Mesenteric fat pad (tissue), 1 donor: ENCODE data around the gene CARD14. TPM values are rescaled to one million over a fixed set of nuclear protein-coding genes. Genes with fewer than 3 reads are reported as not detected.
"Not testable (repeated sequence)": the region's sequence is repeated elsewhere in the genome, so short reads cannot be mapped to it uniquely, and the experiment has no call there.

Experiments used
- DNase-seq: peaks from one replicate; pipeline ENCODE4 v3.0.0-alpha.2; 2020; ENCODE audit warnings: low spot score
- total RNA-seq: library from RNA; stranded (reverse); fragmentation: NEBNext Ultra II Directional; extraction: Animal tissue kit (Norgen Biotek cat#: 25700); gene quantifications from one replicate; pipeline ENCODE4 v1.2.1, GENCODE V29; 2021
- donor health status: DM: yes; HTN: yes; CAD: no.

The CARD14 gene
- total RNA-seq, 1 donor from 2014 or later: not detected

DNA sequence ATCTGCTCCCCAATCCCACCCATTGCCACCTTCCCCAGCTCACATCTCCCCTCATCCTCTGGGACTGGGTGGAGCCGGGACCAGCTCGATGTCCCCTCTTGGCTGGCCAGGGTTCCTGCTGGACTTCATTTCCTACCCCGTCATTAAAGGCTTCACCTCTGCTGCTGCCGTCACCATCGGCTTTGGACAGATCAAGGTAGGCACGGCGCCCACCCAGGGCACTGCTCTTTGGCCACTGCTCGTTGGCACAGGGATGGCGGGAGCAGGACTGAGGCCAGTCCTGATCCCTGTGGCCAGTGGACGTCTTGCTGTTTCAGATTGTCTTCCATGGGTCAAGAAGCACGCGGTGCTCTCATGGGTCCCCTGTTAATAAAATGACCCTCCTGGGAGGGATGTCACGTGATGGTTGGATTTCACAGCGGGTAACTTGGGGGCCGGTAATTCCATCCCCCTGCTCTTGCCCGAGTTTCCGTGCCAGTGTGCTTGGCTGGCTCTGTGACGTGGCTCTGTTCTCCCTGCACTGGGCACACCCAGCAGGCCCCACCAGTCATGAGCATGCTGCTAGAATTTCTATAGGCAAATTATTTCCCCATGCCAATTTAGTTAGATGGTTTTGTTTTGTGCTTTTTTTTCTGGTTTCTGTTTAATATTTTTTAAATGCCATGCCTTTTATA is 53.4 kb downstream of the CARD14 start:
- DNase-seq: no peak

DNA sequence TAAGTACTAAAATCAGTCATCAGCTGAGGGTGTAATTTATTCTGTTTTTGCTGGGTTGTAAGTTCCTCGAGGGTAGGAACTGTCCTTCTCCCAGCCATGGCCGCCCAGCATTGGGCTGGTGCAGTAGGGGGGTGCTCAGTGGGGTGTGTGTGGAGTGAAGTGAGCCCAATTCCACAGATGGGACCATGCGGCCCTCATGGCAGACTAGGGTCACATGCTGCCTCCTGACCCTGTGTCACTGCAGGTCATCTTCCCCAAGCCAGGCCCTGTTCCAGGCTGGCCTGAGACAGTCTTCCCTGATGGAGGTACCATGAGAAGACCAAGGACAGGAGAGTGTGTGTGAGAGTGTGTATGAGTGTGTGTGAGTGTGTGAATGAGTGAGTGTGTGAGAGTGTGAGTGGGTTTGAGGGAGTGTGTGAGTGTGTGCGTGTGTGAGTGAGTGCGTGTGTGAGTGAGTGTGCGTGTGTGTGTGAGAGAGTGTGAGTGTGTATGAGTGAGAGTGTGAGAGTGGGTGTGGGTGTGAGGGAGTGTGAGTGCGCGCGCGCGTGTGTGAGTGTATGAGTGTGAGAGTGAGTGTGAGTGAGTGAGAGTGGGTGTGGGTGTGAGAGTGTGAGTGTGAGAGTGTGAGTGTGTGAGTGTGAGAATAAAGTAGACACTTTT is 54.1 kb downstream of the CARD14 start:
- no peak for DNase-seq

DNA sequence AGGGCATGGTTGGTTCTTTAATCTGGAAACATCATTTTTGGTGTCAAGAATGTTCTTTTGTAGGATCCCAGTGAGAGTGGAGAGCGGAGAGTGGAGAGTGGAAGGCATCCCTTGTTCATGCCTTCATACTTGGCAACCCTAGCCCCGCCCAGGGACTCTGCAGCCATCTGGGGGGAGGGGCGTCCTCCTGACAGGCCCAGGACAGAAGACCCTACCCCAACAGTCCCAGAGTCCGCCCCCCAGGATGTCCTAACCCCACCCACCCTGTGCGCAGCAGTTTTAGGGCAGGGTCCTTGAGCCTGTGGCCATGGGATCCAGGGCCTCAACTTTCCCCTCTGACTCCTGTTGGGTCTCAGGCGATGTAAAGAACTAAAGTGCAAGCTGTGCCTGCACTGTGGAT is 54.9 kb downstream of the CARD14 start:
- no peak for DNase-seq

DNA sequence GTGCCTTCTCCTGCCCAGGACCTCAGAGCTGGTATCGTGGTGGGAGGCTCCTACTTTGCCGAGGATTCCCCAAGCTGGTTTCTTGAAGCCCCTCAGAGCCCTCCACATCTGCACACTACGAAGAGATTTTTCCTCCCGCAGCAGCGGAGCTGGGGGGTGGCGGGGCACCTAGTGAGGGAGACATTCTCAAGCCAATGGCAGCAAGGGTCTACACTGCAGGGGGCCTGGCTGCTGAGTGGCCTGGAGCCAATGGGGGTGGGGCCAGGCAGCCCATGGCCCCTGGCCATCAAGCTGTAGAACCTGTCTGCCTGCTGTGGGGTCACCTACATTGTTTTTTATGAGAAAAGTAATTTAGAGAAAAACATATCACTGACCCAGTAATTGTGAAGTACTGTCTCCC is 55.4 kb downstream of the CARD14 start:
- no peak for DNase-seq

DNA sequence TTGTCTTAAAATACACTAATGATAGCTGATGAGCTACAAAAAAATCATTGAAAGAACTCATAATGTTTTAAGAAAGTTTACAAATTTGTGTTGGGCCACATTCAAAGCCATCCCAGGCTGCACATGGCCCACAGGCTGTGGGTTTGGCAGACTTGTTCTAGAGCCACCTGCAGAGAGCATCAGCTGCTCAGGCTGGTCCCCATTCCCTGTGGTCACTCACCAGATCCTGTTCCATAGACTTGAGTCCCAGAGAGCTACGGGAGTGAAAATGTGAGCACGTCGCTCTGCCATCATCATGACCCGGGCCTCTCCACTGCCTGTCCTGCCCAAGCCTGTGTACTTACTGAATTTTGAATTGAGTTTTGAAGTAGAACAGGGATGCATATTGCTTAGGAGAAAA is 57.3 kb downstream of the CARD14 start:
- DNase-seq: no peak

DNA sequence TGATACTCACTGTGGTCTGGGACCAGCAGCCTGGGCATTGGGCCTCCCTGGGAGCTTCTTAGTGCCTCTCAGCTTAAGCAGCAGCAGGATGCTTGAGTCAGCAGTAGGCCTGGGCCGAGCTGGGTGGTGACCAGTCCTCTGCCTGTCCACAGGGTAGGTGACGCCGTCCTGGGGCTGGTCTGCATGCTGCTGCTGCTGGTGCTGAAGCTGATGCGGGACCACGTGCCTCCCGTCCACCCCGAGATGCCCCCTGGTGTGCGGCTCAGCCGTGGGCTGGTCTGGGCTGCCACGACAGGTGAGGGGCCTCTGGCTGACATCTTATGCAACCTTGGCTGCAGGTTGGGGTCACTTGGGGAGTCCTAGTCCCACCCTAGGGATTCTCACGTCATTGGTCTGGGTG is 57.8 kb downstream of the CARD14 start:
- no peak for DNase-seq

DNA sequence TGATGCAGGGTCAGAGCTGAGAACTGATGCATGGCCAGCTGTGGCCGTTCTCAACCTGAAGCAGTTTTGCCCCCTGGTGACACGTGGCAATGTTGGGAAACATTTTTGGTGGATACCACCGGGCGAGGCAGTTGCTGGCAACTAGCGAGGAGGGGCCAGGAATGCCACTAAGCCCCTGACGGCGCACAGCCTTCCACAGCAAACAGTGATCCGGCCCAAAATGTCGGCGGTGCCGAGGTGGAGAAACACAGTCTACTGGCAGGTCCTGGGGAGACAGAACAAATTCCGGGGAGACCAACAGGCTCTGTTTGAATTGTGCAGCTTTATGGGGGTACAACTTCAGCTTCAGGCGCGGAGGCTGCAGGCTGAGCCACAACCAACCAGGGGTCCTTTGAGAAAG is 58.6 kb downstream of the CARD14 start:
- no peak for DNase-seq

DNA sequence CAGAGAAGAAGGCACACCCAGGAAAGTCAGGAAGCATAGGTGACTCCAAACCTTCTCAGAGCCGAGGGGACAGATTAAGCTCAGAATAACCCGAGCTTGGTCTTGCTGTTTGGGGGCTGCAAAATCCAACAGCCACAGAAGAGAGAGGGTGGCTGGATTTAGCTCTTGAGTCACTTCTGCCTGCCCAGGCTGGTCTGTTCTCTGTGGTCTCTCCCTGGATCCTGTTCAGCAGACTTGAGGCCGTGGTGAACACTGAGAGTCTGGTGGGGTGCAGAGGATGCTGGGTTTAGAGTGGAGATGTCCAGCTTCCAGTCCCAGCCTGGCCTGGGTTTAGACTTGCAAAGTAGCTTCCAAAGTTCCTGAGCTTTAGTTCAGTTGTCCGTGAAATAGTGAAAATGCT is 59.2 kb downstream of the CARD14 start:
- DNase-seq: no peak

DNA sequence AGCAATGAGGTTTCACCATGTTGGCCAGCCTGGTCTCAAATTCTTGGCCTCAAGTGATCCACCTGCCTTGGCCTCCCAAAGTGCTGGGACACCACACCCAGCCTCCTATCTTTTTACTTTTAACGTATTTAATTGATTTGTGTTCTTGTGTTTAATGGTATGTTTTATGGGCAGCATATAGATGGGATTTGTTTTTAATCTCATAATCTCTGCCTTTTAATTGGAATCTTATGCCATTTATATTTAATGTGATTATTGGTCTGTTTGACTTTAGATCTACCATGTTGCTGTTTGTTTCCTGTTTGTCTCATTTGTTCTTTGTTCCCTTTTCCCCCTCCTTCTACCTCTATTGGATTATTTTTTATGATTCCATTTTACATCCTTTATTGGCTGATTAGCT is 62.6 kb downstream of the CARD14 start:
- no peak for DNase-seq

DNA sequence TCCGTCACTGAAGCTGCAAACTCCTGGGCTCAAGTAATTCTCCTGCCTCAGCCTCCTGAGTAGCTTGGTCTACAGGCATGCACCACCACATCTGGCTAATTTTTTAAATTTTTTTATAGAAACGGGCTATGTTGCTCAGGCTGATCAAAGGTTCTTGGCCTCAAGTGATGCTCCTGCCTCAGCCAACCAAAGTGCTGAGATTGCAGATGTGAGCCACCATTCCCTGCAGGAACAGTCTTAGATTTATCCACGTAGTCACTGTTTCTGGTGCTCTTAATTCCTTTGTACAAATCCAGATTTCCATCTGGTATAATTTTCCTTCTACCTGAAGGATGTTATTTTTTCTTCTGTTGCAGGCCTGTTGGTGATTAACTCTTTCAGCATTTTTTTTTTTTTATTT is 63.4 kb downstream of the CARD14 start:
- DNase-seq: no peak

DNA sequence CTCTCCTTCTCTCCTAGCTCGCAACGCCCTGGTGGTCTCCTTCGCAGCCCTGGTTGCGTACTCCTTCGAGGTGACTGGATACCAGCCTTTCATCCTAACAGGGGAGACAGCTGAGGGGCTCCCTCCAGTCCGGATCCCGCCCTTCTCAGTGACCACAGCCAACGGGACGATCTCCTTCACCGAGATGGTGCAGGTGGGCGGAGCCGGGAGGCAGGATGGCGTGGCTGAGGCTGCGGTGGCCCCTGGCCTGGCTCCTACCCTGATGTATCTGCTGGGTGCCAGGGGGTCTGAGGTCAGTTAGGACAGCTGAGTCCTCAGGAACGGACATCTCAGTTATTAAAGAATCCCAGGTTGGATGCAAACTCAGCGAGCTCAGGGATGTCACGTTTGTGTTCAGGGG is 67.1 kb downstream of the CARD14 start:
- DNase-seq: no peak

DNA sequence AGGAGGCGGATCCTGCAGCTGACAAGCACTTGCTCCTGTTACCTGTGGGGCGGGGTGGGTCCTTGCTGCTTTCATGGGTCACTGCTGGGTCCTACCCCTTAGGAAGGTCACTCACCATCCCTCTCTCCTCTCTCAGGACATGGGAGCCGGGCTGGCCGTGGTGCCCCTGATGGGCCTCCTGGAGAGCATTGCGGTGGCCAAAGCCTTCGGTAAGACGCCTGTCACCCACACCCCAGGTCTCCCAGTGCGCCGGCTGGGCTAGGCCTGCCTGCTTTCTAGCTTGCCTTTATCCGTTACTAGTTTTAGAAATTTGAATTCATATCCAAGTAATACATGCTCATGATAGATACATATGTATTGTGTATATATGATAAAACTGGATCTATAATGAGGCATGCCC is 67.6 kb downstream of the CARD14 start:
- DNase-seq: no peak

DNA sequence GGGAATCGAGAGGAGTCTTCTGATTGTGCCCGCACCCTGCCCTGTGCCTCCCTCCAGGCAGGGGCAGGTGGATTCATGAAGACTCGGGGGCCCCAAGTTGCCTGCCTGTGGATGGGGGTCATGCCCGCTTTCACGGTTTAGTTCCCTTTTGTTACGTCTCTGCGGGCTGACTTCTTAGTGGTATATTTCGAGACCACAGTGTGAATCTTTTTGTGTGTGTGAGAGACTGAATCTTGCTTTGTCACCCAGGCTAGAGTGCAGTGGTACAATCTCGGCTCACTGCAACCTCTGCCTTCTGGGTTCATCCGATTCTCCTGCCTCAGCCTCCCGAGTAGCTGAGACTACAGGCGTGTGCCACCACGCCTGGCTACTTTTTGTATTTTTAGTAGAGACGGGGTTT is 72.7 kb downstream of the CARD14 start:
- DNase-seq: no peak

DNA sequence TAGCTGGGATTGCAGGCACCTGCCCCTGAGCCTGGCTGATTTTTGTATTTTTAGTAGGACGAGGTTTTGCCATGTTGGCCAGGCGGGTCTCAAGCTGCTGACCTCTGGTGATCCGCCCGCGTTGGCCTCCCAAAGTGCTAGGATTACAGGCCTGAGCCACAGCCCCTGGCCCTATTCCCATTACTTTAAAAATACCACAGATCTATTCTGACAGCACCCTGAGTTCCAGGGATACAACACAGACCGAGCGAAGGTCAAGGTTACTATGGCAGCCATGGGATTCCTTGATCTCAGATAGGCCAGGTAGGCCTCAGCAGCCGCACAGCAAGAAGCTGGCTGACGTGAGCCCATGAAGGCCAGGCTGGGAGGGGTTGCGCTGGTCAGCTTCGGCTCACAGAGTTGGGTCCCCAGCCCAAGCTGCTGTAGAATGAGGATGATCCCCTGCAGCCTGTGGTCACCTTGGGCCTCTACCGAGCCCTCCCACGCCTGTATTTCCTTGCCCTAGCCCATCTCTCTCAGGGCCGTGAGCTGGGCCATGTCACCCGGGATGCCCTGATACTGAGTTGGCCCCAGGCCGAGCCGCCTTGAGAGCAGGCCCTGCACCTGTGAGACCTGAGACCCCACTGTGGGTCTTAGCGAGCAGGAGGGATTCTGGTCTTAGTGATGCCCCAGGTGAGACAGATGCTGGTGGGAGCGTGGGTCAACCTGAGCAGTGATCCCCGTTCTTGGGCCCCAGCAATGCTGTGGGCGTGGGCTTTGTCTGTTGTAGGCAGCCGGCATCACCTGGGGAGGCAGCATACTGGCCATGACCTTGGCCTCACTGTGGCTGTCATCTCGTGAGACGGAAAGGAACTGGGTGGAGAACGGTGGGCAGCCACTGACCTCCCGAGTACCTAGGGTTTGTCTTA is 74.0 kb downstream of the CARD14 start:
- DNase-seq: no peak

DNA sequence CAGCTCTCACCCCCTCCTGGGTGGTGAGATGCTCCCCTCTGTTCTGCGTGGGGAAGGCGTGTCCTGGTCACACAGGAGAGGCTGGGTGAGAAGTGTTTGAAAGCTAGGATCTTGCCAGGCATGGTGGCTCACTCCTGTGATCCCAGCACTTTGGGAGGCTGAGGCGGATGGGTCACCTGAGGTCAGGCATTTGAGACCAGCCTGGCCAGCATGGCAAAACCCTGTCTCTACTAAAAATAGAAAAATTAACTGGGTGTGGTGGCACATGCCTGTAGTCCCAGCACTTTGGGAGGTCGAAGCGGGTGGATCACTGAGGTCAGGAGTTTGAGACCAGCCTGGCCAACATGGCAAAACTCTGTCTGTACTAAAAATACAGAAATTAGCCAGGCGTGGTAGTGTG is 74.6 kb downstream of the CARD14 start:
- DNase-seq: not testable (repeated sequence)

DNA sequence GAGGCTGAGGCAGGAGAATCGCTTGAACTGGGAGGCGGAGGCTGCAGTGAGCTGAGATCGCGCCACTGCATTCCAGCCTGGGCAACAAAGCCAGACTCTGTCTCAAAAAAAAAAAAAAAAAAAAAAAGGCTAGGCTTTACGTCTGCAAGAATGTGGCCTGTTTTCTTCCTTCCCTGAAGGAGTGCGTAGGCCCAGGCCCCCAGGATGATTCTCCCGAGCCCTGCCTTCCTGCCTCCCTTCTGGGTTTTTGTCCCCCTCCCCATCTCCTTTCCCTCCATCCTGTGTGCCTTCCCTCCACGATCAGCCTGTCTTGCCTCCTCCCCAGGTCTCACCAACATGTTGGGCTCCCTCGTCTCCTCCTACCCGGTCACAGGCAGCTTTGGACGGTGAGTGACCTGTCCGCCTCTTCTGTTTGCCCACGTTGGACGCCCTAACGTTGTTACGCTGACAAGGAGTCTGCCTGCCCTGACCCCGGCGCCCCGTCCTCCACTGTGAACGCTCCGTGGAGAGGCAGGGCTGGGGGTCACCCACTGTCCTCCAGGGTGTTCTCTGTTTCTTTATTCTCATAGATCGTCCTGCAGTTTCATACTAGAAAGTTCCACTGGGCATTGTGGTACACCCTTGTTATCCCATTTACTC is 75.2 kb downstream of the CARD14 start:
- no peak for DNase-seq

DNA sequence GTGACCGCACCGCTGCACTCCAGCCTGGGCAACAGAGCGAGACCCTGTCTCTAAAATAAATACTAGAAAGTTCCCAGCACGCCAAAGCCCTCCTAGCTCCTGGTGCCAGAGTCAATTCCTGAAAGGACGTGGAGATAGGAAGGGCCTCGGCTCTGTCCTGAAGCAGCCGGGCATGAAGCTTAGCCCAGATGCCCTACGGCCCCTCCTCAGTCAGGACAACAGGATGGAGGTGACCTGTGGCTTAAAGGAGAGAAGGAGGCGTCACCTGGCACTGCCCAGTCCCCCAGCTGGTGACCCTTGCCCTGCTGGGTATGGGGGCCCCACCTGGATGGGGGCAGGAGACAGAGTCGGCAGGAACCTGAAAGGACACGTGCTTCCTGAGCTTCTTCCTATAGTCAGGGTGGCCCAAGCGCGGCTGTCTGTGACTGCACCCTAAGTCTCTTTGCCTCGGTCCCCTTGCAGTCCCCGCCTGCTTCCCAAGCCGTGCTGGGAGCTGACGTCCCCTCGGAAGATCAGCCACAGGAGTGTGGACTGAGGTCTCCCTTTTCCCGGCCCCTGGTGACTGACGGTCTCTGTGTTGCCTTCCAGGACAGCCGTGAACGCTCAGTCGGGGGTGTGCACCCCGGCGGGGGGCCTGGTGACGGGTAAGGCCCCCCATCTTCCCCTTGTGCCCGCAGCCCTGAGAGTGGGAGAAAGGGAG is 75.9 kb downstream of the CARD14 start:
- no peak for DNase-seq

DNA sequence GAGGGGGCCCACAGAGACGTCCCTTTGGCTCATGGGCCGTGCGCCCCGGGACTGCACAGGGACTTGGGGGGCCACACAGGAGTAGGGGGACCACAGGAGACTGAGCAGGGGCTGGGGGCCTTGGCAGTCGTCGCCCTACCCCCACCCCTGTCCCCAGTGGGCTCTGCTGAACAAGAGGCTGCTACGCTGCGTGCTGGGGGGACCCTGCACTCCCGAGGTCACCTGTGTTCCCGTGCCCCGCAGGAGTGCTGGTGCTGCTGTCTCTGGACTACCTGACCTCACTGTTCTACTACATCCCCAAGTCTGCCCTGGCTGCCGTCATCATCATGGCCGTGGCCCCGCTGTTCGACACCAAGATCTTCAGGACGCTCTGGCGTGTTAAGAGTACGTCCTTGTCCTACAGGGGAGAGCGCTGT is 76.4 kb downstream of the CARD14 start:
- DNase-seq: no peak

DNA sequence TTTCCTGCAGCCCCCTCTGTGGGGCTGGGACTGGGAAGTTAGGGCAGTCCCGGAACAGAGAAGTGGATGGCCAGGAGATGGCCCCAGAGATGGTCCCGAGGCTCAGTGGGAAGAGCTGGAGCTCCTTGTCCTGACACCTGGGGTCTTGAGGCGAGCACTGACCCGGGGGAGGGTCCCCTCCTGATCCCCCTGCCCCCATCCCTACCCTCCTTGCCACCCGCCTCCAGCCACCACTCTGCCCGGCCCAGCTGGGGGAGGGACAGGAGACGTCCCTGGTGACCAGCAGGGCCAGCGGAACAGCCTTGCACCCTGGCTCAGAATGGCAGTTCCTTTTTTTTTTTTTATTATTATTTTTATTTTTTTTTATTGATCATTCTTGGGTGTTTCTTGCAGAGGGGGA is 76.9 kb downstream of the CARD14 start:
- DNase-seq: no peak

DNA sequence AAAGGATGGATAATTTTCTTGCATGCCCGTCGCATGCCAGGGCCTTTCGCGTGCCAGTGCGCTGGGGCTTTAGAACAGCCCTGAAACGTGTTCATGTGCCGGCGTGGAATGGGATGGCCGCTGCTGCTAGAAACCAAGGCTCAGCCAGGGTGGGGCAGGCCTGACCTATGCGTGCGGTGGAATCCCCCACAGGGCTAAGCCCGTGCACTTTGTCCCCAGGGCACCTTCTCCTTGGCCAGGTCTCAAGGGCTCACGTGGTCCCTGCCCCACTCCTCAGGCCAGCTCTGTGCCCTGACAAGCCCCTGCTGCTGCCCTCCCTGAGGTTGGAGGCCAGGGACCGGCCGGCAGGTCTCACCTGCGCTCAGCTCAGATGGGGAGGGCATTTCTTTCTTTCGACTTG is 77.7 kb downstream of the CARD14 start:
- DNase-seq: no peak
